IMR-90 (cell line): Measurements from ENCODE around the gene MCF2L2. TPM values are rescaled to one million over a fixed set of nuclear protein-coding genes. Genes with fewer than 3 reads are reported as not detected.

Source experiments
- ATAC-seq: fragments of 200-7000 bp; cut with Tn5 transposase; 2 replicates; pipeline ENCODE4 v1.9.1; 2020; ENCODE audit warnings: low read depth, mild to moderate bottlenecking, moderate library complexity
- BruUV-seq: library from RNA; stranded (reverse); fragments of 400-500 nt; replicated peaks from 2 replicates; lab custom pipeline; 2021; lab: Mats Ljungman, UMichigan
- CTCF ChIA-PET: fragments of 300-600 bp; formaldehyde crosslinking; extraction: SDS; loops from one replicate; lab custom pipeline; 2021; ENCODE audit warnings: antibody characterized with exemption; lab: Yijun Ruan, JAX
- POLR2A ChIA-PET: fragments of 300-600 bp; sonication (Branson Sonifier 250); formaldehyde crosslinking; loops from one replicate; lab custom pipeline; 2022; ENCODE audit warnings: antibody characterized with exemption; ENCODE audit not compliant: unreplicated experiment; lab: Charles Lee
- DNase-seq: peaks from one replicate; pipeline ENCODE4 v3.0.0; 2013
- H2AFZ ChIP-seq: replicated peaks from 2 replicates; pipeline ENCODE3; 2013; ENCODE audit warnings: low read length, mild to moderate bottlenecking; ENCODE audit not compliant: poor library complexity
- H2AK5ac ChIP-seq: 2 replicates; pipeline ENCODE4 v1.6.1; 2013; ENCODE audit warnings: low read depth, low read length, inconsistent platforms
- H2AK9ac ChIP-seq: replicated peaks from 2 replicates; pipeline ENCODE3; 2013; ENCODE audit warnings: mild to moderate bottlenecking, low read depth, low read length, moderate library complexity; ENCODE audit not compliant: poor library complexity
- H2BK120ac ChIP-seq: 2 replicates; pipeline ENCODE4 v1.6.1; 2013; ENCODE audit warnings: low read depth, low read length, inconsistent platforms
- H2BK15ac ChIP-seq: 3 replicates; pipeline ENCODE4 v1.6.1; 2013; ENCODE audit warnings: low read depth, low read length, inconsistent platforms
- H2BK20ac ChIP-seq: 2 replicates; pipeline ENCODE4 v1.6.1; 2013; ENCODE audit warnings: low read depth, mild to moderate bottlenecking, inconsistent platforms, low read length, moderate library complexity
- H2BK5ac ChIP-seq: 2 replicates; pipeline ENCODE4 v1.6.1; 2013; ENCODE audit warnings: mild to moderate bottlenecking, low read depth, low read length, inconsistent platforms; ENCODE audit not compliant: poor library complexity, severe bottlenecking
- H3K14ac ChIP-seq: replicated peaks from 2 replicates; pipeline ENCODE4 v1.6.1; 2013; ENCODE audit warnings: low read depth, low read length, inconsistent platforms
- H3K18ac ChIP-seq: 2 replicates; pipeline ENCODE4 v1.6.1; 2013; ENCODE audit warnings: low read depth, low read length, control low read depth
- H3K23ac ChIP-seq: 2 replicates; pipeline ENCODE4 v1.6.1; 2013; ENCODE audit warnings: low read depth, low read length, inconsistent platforms
- H3K27ac ChIP-seq: 2 replicates; pipeline ENCODE4 v1.5.1; 2013; ENCODE audit warnings: mild to moderate bottlenecking, control low read depth, low read length; ENCODE audit not compliant: insufficient read depth
- H3K27me3 ChIP-seq: 2 replicates; pipeline ENCODE4 v1.6.1; 2013; ENCODE audit warnings: low read length; ENCODE audit not compliant: control insufficient read depth, insufficient read depth
- H3K36me3 ChIP-seq: 2 replicates; pipeline ENCODE4 v1.6.1; 2013; ENCODE audit warnings: low read length, mixed read lengths; ENCODE audit not compliant: control insufficient read depth, insufficient read depth
- H3K4ac ChIP-seq: 2 replicates; pipeline ENCODE4 v1.6.1; 2013; ENCODE audit warnings: low read depth, low read length, inconsistent platforms
- H3K4me1 ChIP-seq: 2 replicates; pipeline ENCODE4 v1.6.1; 2013; ENCODE audit warnings: low read length, mixed read lengths; ENCODE audit not compliant: control insufficient read depth, insufficient read depth
- H3K4me2 ChIP-seq: 2 replicates; pipeline ENCODE4 v1.6.1; 2013; ENCODE audit warnings: low read depth, mild to moderate bottlenecking, control low read depth, low read length, moderate library complexity
- H3K4me3 ChIP-seq: 2 replicates; pipeline ENCODE4 v1.5.1; 2013; ENCODE audit warnings: low read depth, mild to moderate bottlenecking, control low read depth, low read length, moderate library complexity; ENCODE audit not compliant: insufficient read depth
- H3K56ac ChIP-seq: 2 replicates; pipeline ENCODE4 v1.6.1; 2013; ENCODE audit warnings: low read length, inconsistent platforms; ENCODE audit not compliant: insufficient read depth; ENCODE audit errors: extremely low read depth
- H3K79me1 ChIP-seq, 2 experiments: 2 replicates each; pipeline ENCODE4 v1.6.1; 2013; ENCODE audit warnings: low read length in 2 of 2, inconsistent platforms in 1 of 2, low read depth in 1 of 2
- H3K9ac ChIP-seq: 2 replicates; pipeline ENCODE4 v1.6.1; 2013; ENCODE audit warnings: low read depth, low read length, control low read depth
- H3K9me1 ChIP-seq: 2 replicates; pipeline ENCODE4 v1.6.1; 2013; ENCODE audit warnings: low read length, inconsistent platforms; ENCODE audit not compliant: insufficient read depth
- H3K9me3 ChIP-seq: 2 replicates; pipeline ENCODE4 v1.6.1; 2013; ENCODE audit warnings: low read length; ENCODE audit not compliant: control insufficient read depth, insufficient read depth
- H4K20me1 ChIP-seq: 2 replicates; pipeline ENCODE4 v1.6.1; 2013; ENCODE audit warnings: low read length, inconsistent platforms; ENCODE audit not compliant: insufficient read depth
- H4K5ac ChIP-seq: 2 replicates; pipeline ENCODE4 v1.6.1; 2013; ENCODE audit warnings: mild to moderate bottlenecking, low read depth, low read length, control low read depth
- H4K8ac ChIP-seq, 2 experiments: 2 replicates each; pipeline ENCODE4 v1.6.1; 2013; ENCODE audit warnings: low read depth in 2 of 2, low read length in 2 of 2, control low read depth in 1 of 2, inconsistent platforms in 1 of 2
- H4K91ac ChIP-seq: 2 replicates; pipeline ENCODE4 v1.6.1; 2013; ENCODE audit warnings: low read depth, low read length, inconsistent platforms; ENCODE audit not compliant: insufficient read depth
- ELK1 ChIP-seq: fragments of 150-350 bp; IDR thresholded peaks from 2 replicates; pipeline ENCODE4 v1.6.1; 2016; ENCODE audit warnings: low read depth, mild to moderate bottlenecking, low read length, moderate library complexity, borderline replicate concordance
- MAZ ChIP-seq: IDR thresholded peaks from 2 replicates; pipeline ENCODE4 v1.6.1; 2012; ENCODE audit warnings: low read depth, mild to moderate bottlenecking, low read length, improper control_type of control experiment, moderate library complexity, borderline replicate concordance
- RCOR1 ChIP-seq: IDR thresholded peaks from 2 replicates; pipeline ENCODE4 v1.6.1; 2012; ENCODE audit warnings: mild to moderate bottlenecking, low read length, improper control_type of control experiment; ENCODE audit not compliant: insufficient replicate concordance
- WGBS, 2 experiments: methylation state at CpG; one replicate each; pipeline versions ENCODE4 v1.1.5 to v1.1.7; 2013; ENCODE audit warnings: missing lambda C conversion rate in 2 of 2; ENCODE audit not compliant: insufficient read length in 1 of 2; ENCODE audit errors: extremely low coverage in 2 of 2; 5-methylcytosine and 5-hydroxymethylcytosine counted together
- dilution Hi-C: fragments of 300-500 bp; cut with HindIII; formaldehyde crosslinking; loops from one replicate; pipeline ENCODE4 v1.14.3; 2018; ENCODE audit warnings: low sequenced_read_pairs; ENCODE audit not compliant: unreplicated experiment
- in situ Hi-C: fragments of 300-500 bp; cut with MboI; formaldehyde crosslinking; loops from 3 replicates; pipeline ENCODE4 v1.14.3; 2019; ENCODE audit warnings: low sequenced_read_pairs, inconsistent platforms, mixed read lengths
- intact Hi-C: fragments of 100-400 bp; cut with micrococcal nuclease; formaldehyde crosslinking; loops from 2 replicates; pipeline ENCODE4 v1.10.0; 2022
- polyA plus RNA-seq, 3 experiments: library from polyadenylated mRNA; depleted of rRNA; stranded (reverse); fragments of >200 nt; gene quantifications; 2 replicates each; pipeline ENCODE4 v1.2.3, GENCODE V29; 2012; ENCODE audit warnings: low replicate concordance in 1 of 3
- total RNA-seq: library from RNA; depleted of rRNA; stranded (reverse); fragments of >200 nt; gene quantifications from 2 replicates; pipeline ENCODE4 v1.2.3, GENCODE V29; 2012

Gene MCF2L2
- total and polyA plus RNA-seq, 2 of the 4 experiments (the other 2 are of a cell fraction): under 0.01 TPM; not detected in 1

- intact Hi-C loops (no loop called here), dilution Hi-C loops (no loop called here), in situ Hi-C loops (no loop called here)
- ATAC-seq (peak; percentile 76), DNase-seq (peak; percentile 70)
- POLR2A ChIA-PET: no interaction called here
- no peak overlapping the region; the same call in 1 of the 2 replicates for H4K91ac ChIP-seq
- no peak overlapping the region for H3K23ac ChIP-seq
- no peak overlapping the region for H3K4ac ChIP-seq
- H3K27me3 ChIP-seq: peaks cover 7% of the 10 kb centered on the region; the same call in 1 of the 2 replicates
- H3K27ac ChIP-seq: no peak overlapping the region
- no peaks in the 10 kb centered on the region for H3K9me3 ChIP-seq
- no peak overlapping the region for H2AK9ac ChIP-seq
- 33% methylated on average over 1 of the region's 6 CpGs; no CpG with 5 or more reads in 1 of the 2 experiments for WGBS, 2 experiments
- H3K36me3 ChIP-seq: no peaks in the 10 kb centered on the region
- H2BK120ac ChIP-seq: no peak overlapping the region
- H4K20me1 ChIP-seq: no peaks in the 10 kb centered on the region
- H3K14ac ChIP-seq: no peak overlapping the region
- peak overlapping the region; percentile 29; the same call in 1 of the 2 replicates for H3K18ac ChIP-seq
- no peak overlapping the region for H3K4me3 ChIP-seq
- H2AK5ac ChIP-seq: no peak overlapping the region
- H2BK15ac ChIP-seq: no peak overlapping the region
- no peak overlapping the region for H2BK5ac ChIP-seq
- peaks cover 15% of the 10 kb centered on the region for H3K4me1 ChIP-seq
- H4K8ac ChIP-seq: no peak overlapping the region
- no peak overlapping the region for H2BK20ac ChIP-seq
- H3K9ac ChIP-seq: no peak overlapping the region
- H3K56ac ChIP-seq: no peak overlapping the region
- H4K5ac ChIP-seq: no peak overlapping the region
- no peak overlapping the region for H2AFZ ChIP-seq
- CTCF ChIA-PET: no interaction called here
- no peaks in the 10 kb centered on the region for H3K9me1 ChIP-seq
- no peaks in the 10 kb centered on the region for H3K79me1 ChIP-seq
- H3K4me2 ChIP-seq: peak overlapping the region; percentile 14; the same call in 1 of the 2 replicates
- no TSS peak for BruUV-seq
- TF ChIP-seq ELK1 (no peak), RCOR1 (no peak), MAZ (peak; percentile 57; the same call in 1 of the 2 replicates)
Measured at GRCh38 chr3:183300996-183301562, 127.3 kb downstream of the MCF2L2 start.
